Fibroblast of lung (primary cell): ENCODE data around the gene ERICH2. TPM values are rescaled to one million over a fixed set of nuclear protein-coding genes. Genes with fewer than 3 reads are reported as not detected.
"Not testable (repeated sequence)": the region's sequence is repeated elsewhere in the genome, so short reads cannot be mapped to it uniquely, and the experiment has no call there.

Source experiments
- DNase-seq, 2 donors: peaks; one replicate each; pipeline versions ENCODE4 v3.0.0 to v3.0.0-alpha.2; 2010; ENCODE audit warnings: low read depth in 2 of 2
- H2AFZ ChIP-seq: 2 replicates; pipeline ENCODE4 v1.5.1; 2012; ENCODE audit warnings: low read length, control low read depth, inconsistent platforms
- H3K27ac ChIP-seq: 2 replicates; pipeline ENCODE4 v1.5.1; 2011; ENCODE audit warnings: low read length, control low read depth; ENCODE audit not compliant: insufficient read depth
- H3K27me3 ChIP-seq: 2 replicates; pipeline ENCODE4 v1.5.1; 2011; ENCODE audit warnings: mild to moderate bottlenecking, low read length; ENCODE audit not compliant: control insufficient read depth, insufficient read depth
- H3K36me3 ChIP-seq: 2 replicates; pipeline ENCODE4 v1.5.1; 2011; ENCODE audit warnings: low read length; ENCODE audit not compliant: control insufficient read depth, insufficient read depth
- H3K4me1 ChIP-seq: 2 replicates; pipeline ENCODE4 v1.5.1; 2011; ENCODE audit warnings: low read length; ENCODE audit not compliant: control insufficient read depth, insufficient read depth; ENCODE audit errors: extremely low read depth
- H3K4me2 ChIP-seq: 2 replicates; pipeline ENCODE4 v1.5.1; 2011; ENCODE audit warnings: low read length, control low read depth; ENCODE audit not compliant: insufficient read depth; ENCODE audit errors: extremely low read depth
- H3K4me3 ChIP-seq, 4 experiments: fragments of 200-600 bp in 1 of 4; sonication (generic) in 1 of 4; replicated peaks in 1 of 4; 2 replicates each; pipeline ENCODE4 v1.5.1; 2011 to 2016; ENCODE audit warnings: low read length in 4 of 4, low read depth in 3 of 4, mild to moderate bottlenecking in 3 of 4, control low read depth in 2 of 4, inconsistent platforms in 1 of 4, mixed read lengths in 1 of 4; ENCODE audit not compliant: insufficient read depth in 1 of 4; ENCODE audit errors: control extremely low read depth in 1 of 4
- H3K79me2 ChIP-seq: 2 replicates; pipeline ENCODE4 v1.5.1; 2012; ENCODE audit warnings: mild to moderate bottlenecking, low read length, inconsistent platforms; ENCODE audit not compliant: control insufficient read depth, insufficient read depth
- H3K9ac ChIP-seq: 2 replicates; pipeline ENCODE4 v1.5.1; 2011; ENCODE audit warnings: mild to moderate bottlenecking, low read length, control low read depth; ENCODE audit not compliant: insufficient read depth
- H3K9me3 ChIP-seq: 2 replicates; pipeline ENCODE4 v1.5.1; 2012; ENCODE audit warnings: low read depth, low read length; ENCODE audit not compliant: control insufficient read depth, insufficient read depth
- H4K20me1 ChIP-seq: 2 replicates; pipeline ENCODE4 v1.5.1; 2011; ENCODE audit warnings: low read length; ENCODE audit not compliant: control insufficient read depth, insufficient read depth; ENCODE audit errors: extremely low read depth
- CTCF ChIP-seq, 2 donors: IDR thresholded peaks in 1 of 2; conservative IDR thresholded peaks in 1 of 2; 1 replicate in 1 of 2; 2 replicates in 1 of 2; pipeline ENCODE4 v1.5.1; 2011 to 2012; ENCODE audit warnings: low read length in 2 of 2, control low read depth in 1 of 2, inconsistent platforms in 1 of 2, low read depth in 1 of 2, mild to moderate bottlenecking in 1 of 2
- EZH2 ChIP-seq: IDR thresholded peaks from 2 replicates; pipeline ENCODE4 v1.5.1; 2012; ENCODE audit warnings: low read length, control low read depth, mild to moderate bottlenecking; ENCODE audit errors: missing control alignments
- polyA plus RNA-seq, 2 donors: library from polyadenylated mRNA; depleted of rRNA in 1 of 2; stranded (reverse) in 1 of 2; unstranded in 1 of 2; fragments of >200 nt; gene quantifications; 2 replicates each; pipeline ENCODE4 v1.2.1, GENCODE V29; 2011 to 2012; ENCODE audit warnings: missing spikeins in 1 of 2
- total RNA-seq: library from RNA; depleted of rRNA; stranded (reverse); fragments of >200 nt; gene quantifications from 2 replicates; pipeline ENCODE4 v1.2.1, GENCODE V29; 2014

The ERICH2 gene
- total and polyA plus RNA-seq, 2 donors (not counting 1 experiment from before 2014, with no cell fraction given), result 3.1 TPM; not detected in 1

GRCh38 chr2:170744248-170745002, 25.8 kb upstream of the ERICH2 start:
- Histone ChIP-seq H3K4me1 (peaks cover 3% of the 10 kb centered on the region), H3K9ac (no peak overlapping the region), H3K27me3 (no peaks in the 10 kb centered on the region), H4K20me1 (no peaks in the 10 kb centered on the region), H3K4me3 (no peak overlapping the region), H3K79me2 (no peaks in the 10 kb centered on the region), H3K27ac (no peak overlapping the region), H3K4me2 (no peak overlapping the region), H3K36me3 (no peaks in the 10 kb centered on the region), H3K9me3 (no peaks in the 10 kb centered on the region), H2AFZ (no peak overlapping the region)
- no peak for TF ChIP-seq CTCF (conservative IDR thresholded peaks at IDR 0.05 in 1 of 2, IDR thresholded peaks at IDR 0.05 in 1 of 2; ENCODE audit: low read depth in 1 of 2, low read length in 2 of 2)
- no peak for TF ChIP-seq EZH2
- peak in 1 of 2 donors; percentile 70 for DNase-seq

GRCh38 chr2:170745305-170745704, 24.9 kb upstream of the ERICH2 start:
- no peaks in the 10 kb centered on the region for H3K27me3 ChIP-seq
- H3K4me2 ChIP-seq, result no peak overlapping the region
- H3K36me3 ChIP-seq, result no peaks in the 10 kb centered on the region
- H3K9ac ChIP-seq, result no peak overlapping the region
- H3K4me1 ChIP-seq, result no peaks in the 10 kb centered on the region
- TF ChIP-seq EZH2 (no peak), CTCF (conservative IDR thresholded peaks at IDR 0.05 in 1 of 2, IDR thresholded peaks at IDR 0.05 in 1 of 2; ENCODE audit: low read depth in 1 of 2, low read length in 2 of 2) (no peak)
- H4K20me1 ChIP-seq, result no peaks in the 10 kb centered on the region
- no peaks in the 10 kb centered on the region for H3K79me2 ChIP-seq
- H3K9me3 ChIP-seq, result no peaks in the 10 kb centered on the region
- H2AFZ ChIP-seq, result no peak overlapping the region
- DNase-seq, result no peak
- no peak overlapping the region for H3K27ac ChIP-seq
- H3K4me3 ChIP-seq, result no peak overlapping the region

DNA sequence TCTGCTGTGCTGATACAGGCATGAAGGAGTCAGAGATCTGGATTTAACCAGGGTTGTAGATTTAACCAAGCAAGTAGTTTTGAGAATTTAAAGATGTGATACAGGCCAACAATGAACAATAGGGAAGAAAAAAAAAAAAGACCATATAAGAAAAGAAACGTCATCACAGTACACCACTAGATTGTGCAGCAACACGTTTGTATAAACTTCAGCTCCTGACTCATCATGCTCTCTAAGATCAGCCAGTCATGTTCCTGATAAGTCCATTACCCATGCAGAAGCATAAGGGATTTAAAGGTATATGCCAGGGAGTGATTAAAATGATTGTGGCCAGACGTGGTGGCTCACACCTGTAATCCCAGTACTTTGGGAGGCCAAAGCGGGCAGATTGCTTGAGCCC, 22.3 kb upstream of the ERICH2 start:
- peak overlapping the region; percentile 62 for H3K4me2 ChIP-seq
- H3K79me2 ChIP-seq, result no peaks in the 10 kb centered on the region
- no peaks in the 10 kb centered on the region for H3K27me3 ChIP-seq
- DNase-seq, result peak; percentile 87 to 90
- TF ChIP-seq EZH2 (no peak), CTCF (conservative IDR thresholded peaks at IDR 0.05 in 1 of 2, IDR thresholded peaks at IDR 0.05 in 1 of 2; ENCODE audit: low read depth in 1 of 2, low read length in 2 of 2) (no peak)
- H3K4me1 ChIP-seq, result no peaks in the 10 kb centered on the region
- no peaks in the 10 kb centered on the region for H3K9me3 ChIP-seq
- peak overlapping the region; percentile 50 for H2AFZ ChIP-seq
- no peaks in the 10 kb centered on the region for H3K36me3 ChIP-seq
- no peak overlapping the region for H3K27ac ChIP-seq
- H3K4me3 ChIP-seq, result no peak overlapping the region
- no peaks in the 10 kb centered on the region for H4K20me1 ChIP-seq
- H3K9ac ChIP-seq, result no peak overlapping the region

DNA sequence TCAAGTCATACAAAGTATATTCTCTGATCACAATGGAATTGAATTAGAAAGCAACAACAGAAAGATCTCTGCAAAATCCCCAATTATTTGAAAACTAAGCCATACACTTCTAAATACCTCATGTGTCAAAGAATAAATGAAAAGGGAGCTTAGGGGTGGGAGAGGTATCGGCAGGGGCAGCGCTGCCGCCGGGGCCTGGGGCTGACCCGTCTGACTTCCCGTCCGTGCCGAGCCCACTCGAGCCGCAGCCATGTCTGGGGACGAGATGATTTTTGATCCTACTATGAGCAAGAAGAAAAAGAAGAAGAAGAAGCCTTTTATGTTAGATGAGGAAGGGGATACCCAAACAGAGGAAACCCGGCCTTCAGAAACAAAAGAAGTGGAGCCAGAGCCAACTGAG, 18.6 kb upstream of the ERICH2 start:
- not testable (repeated sequence) for H3K27ac ChIP-seq, H3K4me2 ChIP-seq, H3K9me3 ChIP-seq, H3K4me3 ChIP-seq, H3K79me2 ChIP-seq, H3K9ac ChIP-seq, DNase-seq, H2AFZ ChIP-seq, H4K20me1 ChIP-seq, H3K27me3 ChIP-seq, H3K36me3 ChIP-seq, H3K4me1 ChIP-seq
